ENCODE data around the gene CD9. TPM values are rescaled to one million over a fixed set of nuclear protein-coding genes. Genes with fewer than 3 reads are reported as not detected.

Gene CD9
- total and polyA plus RNA-seq, 8 donors, result 100 to 512 (median 121) TPM

DNA sequence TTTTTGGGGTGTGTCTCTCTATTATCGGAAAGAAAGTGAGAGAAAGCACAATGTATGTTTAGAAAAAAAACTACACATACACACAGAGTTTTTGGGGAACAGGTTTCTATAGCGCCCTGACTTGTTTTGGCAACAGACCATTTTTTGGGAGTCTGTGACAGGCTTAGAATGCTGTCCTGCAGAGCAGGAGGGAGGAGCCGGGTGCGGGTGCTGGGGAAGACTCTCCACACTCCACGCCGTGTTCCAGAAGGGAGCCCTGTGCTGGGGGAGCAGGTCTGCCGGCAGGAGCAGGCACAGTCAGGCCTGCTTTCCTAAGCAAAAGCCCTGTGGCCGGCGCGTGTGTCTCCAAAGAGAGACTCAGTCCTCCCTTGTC lies 26.5 kb downstream of the CD9 start:
- intact Hi-C loops (cut with DNase I), result no loop called here
- peaks cover 0 to 23% of the 10 kb centered on the region in 2 donors for H3K36me3 ChIP-seq
- no peak overlapping the region for H3K4me3 ChIP-seq
- DNase-seq (peak in 3 of 4 donors; percentile 48 to 78 (median 55)), ATAC-seq (peak; percentile 12)
- H3K27ac ChIP-seq, result peak overlapping the region; percentile 88 to 89
- H3K4me1 ChIP-seq, result peaks cover 57 to 94% of the 10 kb centered on the region in 2 donors
- H3K27me3 ChIP-seq, result no peaks in the 10 kb centered on the region
- no peaks in the 10 kb centered on the region for H3K9me3 ChIP-seq
- TF ChIP-seq, protein P1, sequence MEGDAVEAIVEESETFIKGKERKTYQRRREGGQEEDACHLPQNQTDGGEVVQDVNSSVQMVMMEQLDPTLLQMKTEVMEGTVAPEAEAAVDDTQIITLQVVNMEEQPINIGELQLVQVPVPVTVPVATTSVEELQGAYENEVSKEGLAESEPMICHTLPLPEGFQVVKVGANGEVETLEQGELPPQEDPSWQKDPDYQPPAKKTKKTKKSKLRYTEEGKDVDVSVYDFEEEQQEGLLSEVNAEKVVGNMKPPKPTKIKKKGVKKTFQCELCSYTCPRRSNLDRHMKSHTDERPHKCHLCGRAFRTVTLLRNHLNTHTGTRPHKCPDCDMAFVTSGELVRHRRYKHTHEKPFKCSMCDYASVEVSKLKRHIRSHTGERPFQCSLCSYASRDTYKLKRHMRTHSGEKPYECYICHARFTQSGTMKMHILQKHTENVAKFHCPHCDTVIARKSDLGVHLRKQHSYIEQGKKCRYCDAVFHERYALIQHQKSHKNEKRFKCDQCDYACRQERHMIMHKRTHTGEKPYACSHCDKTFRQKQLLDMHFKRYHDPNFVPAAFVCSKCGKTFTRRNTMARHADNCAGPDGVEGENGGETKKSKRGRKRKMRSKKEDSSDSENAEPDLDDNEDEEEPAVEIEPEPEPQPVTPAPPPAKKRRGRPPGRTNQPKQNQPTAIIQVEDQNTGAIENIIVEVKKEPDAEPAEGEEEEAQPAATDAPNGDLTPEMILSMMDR (IDR thresholded peaks at IDR 0.05), result no peak

DNA sequence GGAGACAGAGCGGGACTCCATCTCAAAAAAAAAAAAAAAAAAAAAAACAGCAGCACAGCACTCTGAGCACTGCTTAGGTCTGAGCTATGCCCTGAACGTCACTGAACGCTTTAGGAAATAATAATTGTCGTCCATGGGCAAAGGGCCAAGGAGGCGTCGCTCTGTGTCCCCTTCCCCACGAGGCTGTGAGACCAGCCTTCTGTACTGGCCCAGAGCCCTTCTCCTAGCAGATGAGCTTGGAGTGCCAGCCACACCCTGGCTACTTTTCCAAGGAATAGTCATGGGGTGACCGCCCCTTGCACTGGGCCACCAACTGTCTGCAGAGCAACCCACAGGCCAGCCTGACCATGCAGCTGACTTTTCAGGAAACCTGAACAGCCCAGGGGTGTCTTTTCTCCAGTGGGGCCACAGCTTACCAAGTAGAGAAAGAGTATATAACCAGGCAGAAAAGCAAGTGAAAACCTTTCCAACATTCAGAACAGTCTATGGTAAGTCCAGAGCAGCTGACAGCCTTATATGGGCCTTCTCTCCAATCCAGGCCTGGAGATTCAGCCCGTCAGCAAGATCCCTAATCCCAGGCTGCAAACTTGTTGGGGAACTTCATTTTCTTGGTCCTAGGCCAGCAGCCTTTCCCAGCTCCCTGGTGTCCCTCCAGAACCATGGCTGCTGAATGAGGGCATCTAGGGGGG lies 28.5 kb downstream of the CD9 start:
- no peaks in the 10 kb centered on the region for H3K27me3 ChIP-seq
- TF ChIP-seq, protein P1 (IDR thresholded peaks at IDR 0.05), result no peak
- no peaks in the 10 kb centered on the region for H3K9me3 ChIP-seq
- H3K36me3 ChIP-seq, result peaks cover 0 to 36% of the 10 kb centered on the region in 2 donors
- H3K4me1 ChIP-seq, result peaks cover 61 to 96% of the 10 kb centered on the region in 2 donors
- intact Hi-C loops (cut with DNase I), result no loop called here
- H3K4me3 ChIP-seq, result no peak overlapping the region
- DNase-seq (peak in 1 of 4 donors; percentile 47), ATAC-seq (peak; percentile 2)
- H3K27ac ChIP-seq, result peak overlapping the region; percentile 88 to 89

DNA sequence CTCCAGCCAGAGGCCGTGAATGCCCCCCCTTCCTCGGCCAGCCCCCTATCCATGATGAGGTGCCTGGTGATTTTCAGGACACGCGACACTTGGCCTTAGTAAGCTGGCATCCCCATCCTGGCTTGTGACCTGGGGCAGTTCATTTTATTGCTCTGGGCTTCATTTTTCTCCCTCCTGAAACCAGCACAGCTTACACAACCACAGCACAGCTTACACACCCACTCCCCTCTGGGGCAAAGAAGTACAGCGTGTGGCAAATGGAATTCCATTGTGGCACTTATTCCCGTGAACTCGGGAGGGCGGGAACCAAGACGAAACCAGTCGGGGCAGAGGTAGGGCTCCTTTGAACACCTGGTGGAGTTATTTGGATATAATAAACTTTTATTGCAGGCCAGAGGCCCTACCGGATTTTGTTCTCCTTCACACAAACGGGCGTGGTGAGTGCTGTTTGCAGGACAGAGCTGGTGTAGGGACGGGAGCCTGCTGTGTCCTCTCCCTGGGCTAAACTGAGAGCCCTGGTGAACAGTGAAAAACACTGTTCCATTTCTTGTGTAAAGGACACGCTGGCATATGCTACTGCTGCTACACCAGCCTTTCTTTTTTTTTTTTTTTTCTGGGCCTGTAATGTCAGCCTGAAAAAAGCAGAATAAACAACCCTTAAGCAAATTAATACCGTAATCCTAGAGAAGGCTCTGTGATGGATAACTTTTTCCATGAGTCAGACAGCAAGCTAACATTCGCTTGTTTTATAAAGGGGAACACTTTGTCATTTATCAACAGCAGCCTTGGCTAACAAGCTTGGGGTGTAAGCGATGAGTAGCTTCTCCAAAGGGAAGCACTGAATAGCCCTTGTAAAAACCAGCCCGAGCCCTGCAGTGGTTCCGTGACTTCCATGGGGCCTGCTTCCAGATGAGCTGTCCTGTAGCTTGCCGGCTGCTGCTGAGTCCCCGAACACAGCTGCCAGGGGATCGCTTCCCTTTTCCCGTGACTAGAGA lies 29.3 kb downstream of the CD9 start:
- Histone ChIP-seq H3K27ac (peak overlapping the region; percentile 88 to 89), H3K4me1 (peaks cover 62 to 100% of the 10 kb centered on the region in 2 donors), H3K36me3 (peaks cover 0 to 37% of the 10 kb centered on the region in 2 donors), H3K4me3 (no peak overlapping the region), H3K9me3 (no peaks in the 10 kb centered on the region), H3K27me3 (no peaks in the 10 kb centered on the region)
- TF ChIP-seq, protein P1 (IDR thresholded peaks at IDR 0.05), result no peak
- intact Hi-C loops (cut with DNase I), result no loop called here
- DNase-seq (peak in 3 of 4 donors; percentile 56 to 82 (median 76)), ATAC-seq (peak; percentile 59)

DNA sequence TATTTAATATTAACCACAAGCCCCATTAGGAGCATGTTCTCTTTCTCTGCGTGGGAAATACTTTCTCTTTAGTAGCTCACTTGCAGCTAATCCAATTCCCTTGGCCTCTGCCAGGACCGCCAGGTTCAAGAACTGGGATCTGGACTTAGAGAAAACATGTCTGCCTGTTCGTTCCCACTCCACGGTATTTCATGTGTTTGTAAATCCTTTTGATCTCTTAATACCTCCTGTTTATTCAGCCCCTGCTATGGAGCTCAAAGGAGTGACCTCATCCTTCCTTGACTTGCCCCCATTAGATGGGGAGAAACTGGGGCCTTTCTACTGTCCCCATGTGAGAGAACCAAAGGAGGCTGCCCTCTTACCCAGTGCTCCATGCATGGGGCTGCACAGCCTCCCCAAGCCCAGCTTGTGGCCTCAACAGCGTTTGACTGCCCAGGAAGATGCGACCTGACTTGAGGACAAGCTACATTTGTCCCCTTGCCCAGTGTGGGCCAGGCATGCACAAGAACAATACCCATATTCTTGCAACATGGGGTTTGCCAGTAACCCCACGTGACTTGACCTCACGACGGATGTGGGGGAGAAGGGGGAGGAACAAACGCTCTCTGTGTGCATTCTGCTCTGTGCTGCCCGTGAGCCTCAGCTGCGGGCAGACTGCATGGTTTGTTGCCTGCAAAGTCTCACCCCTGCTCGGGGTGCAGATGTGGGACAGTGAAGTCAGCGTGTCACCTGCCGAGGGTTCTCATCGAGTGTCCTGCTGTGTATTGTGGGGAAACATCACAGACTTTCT lies 30.3 kb downstream of the CD9 start:
- ATAC-seq (peak; percentile 20), DNase-seq (peak in 3 of 4 donors; percentile 54 to 85 (median 78))
- H3K9me3 ChIP-seq, result no peaks in the 10 kb centered on the region
- H3K36me3 ChIP-seq, result peaks cover 0 to 43% of the 10 kb centered on the region in 2 donors
- H3K27ac ChIP-seq, result peak overlapping the region; percentile 88 to 89
- no peaks in the 10 kb centered on the region for H3K27me3 ChIP-seq
- intact Hi-C loops (cut with DNase I), result no loop called here
- H3K4me1 ChIP-seq, result peaks cover 62 to 100% of the 10 kb centered on the region in 2 donors
- H3K4me3 ChIP-seq, result peak overlapping the region in 1 of 2 donors; percentile 1
- TF ChIP-seq, protein P1 (IDR thresholded peaks at IDR 0.05), result no peak
